SK-N-SH treated with all-trans-retinoic acid at 6 μM for 48 hours (cell line): ENCODE data around the gene ULK4.

Source experiments
- CREB5 ChIP-seq: fragments of 250-450 bp; sonication (Bioruptor Pico); IDR thresholded peaks from 2 replicates; pipeline ENCODE4 v1.5.1; 2020; ENCODE audit warnings: low read depth, mild to moderate bottlenecking, moderate library complexity
- CSRNP3 ChIP-seq: fragments of 250-450 bp; sonication (Bioruptor Pico); IDR thresholded peaks from 2 replicates; pipeline ENCODE4 v1.5.1; 2021; ENCODE audit warnings: mild to moderate bottlenecking, moderate library complexity
- PATZ1 ChIP-seq: fragments of 250-450 bp; sonication (Bioruptor Pico); IDR thresholded peaks from 2 replicates; pipeline ENCODE4 v1.8.0; 2020; ENCODE audit warnings: mild to moderate bottlenecking, moderate library complexity, borderline replicate concordance
- ZFP30 ChIP-seq: fragments of 450-650 bp; formaldehyde crosslinking; IDR thresholded peaks from 2 replicates; pipeline ENCODE4 v1.5.0; 2022; ENCODE audit warnings: mild to moderate bottlenecking, moderate library complexity

DNA sequence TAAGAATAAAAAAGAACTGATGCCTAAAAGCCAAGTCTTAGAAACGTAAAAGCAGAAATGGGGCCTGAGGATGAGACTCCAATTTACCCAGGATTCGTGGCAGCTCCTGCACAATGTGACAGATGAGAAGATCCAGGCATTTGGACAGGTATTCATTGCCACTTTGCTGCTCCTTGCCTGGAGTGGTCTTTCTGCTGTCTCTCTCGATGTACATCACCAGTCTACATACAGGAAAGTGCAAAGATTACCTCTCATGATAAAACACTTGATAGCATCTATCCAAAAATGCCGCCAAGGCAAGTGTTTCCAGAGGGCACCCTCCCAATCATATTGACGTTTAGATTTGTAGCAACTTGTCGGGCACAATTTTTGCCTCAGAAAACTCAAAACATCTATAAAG lies 244.3 kb downstream of the ULK4 start:
- TF ChIP-seq CREB5 (CRISPR knock-in tag): no peak
- no peak for TF ChIP-seq PATZ1
- TF ChIP-seq ZFP30: no peak
- no peak for TF ChIP-seq CSRNP3 (CRISPR knock-in tag)
